ENCODE data around the gene DDX25.

The DDX25 gene

DNA sequence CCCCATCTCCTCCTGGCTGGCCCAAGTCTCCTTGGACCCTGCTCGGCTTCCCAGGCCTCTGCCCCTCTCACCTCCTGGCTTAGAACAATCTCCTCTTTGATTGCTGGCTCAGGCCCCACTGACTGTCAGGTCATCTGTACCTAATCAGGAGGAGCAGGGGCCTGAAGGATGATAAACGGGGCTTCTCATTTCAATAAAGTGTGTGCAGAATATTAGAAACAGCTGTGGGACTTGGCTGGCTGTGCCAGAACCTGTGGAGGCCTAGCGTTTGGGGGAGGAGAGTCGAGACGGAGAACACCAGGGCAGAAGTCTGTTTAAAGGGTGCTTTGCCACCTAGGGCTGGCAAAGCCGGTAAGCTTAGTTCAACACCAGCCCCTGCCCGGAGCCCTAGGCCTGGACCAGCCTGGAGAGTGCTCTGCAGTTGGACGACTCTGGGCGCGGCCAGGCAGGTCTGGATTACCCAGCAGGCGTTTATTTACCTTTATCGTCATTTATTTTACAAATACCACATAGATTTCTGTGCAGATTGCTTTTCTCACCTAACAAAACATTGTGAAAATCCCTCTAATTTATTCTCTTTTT, 31.4 kb downstream of the DDX25 start:
- DNase-seq (ENCODE audit: low spot score): no peak

DNA sequence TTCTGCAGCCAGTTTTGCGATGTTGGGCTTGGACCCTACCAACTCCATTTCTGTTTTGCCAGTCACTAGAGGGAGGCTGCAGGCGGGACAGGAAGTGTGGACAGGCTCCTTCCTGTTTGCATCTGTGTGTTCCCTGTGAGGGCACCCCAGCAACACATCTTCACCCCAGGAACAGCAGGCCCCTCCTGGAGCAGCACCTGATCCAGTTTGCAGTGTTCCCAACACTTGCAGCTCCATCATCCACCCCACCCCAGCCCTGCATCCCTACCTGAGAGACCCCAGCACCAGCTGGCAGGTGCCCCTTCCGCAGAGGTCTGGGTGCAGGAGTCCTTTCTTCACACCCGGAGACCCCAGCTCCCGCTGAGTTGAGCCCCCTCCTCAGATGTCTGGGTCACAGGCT, 34.1 kb downstream of the DDX25 start:
- no peak for DNase-seq (ENCODE audit: low spot score)

DNA sequence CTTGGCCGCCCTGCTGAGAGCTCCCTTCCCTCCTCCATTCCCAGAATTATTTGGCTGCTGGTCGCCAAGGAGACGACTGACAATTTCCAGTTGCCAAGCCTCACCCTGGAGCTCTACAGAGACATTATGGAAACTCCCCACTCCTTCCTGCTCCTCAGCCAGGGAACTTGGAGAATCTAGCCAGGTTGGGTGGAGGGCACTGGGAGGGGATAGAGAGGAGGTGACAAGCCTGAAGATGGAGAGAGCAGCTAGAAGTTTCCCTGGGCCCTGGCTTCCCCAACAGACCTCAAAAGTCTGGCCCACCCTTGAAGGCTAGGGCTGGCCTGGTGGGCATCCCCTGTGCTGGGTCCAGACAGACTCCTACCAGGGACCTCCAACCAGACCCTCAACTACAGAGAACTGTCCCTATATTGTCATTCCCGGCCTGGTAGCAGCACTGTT, 34.8 kb downstream of the DDX25 start:
- peak; percentile 35 for DNase-seq (ENCODE audit: low spot score)

DNA sequence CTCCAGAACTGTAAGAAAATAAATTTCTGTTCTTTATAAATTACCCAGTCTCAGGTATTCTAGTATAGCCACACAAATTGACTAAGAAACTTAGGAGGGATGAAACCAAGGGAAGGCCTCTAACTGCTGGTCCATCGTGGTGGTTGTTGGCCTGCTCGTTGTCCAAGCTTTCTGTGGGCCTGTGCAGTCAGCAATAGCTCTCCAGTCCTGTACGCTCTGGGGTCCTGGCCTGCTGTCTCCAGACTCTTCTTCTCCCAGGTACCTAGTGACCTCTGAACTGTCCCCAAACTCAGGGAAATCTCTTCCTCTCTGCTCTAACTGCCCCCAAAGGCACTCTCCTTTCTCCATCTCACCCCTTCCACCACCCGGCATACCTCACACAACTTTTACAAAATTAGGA, 35.8 kb downstream of the DDX25 start:
- DNase-seq (ENCODE audit: low spot score): no peak

DNA sequence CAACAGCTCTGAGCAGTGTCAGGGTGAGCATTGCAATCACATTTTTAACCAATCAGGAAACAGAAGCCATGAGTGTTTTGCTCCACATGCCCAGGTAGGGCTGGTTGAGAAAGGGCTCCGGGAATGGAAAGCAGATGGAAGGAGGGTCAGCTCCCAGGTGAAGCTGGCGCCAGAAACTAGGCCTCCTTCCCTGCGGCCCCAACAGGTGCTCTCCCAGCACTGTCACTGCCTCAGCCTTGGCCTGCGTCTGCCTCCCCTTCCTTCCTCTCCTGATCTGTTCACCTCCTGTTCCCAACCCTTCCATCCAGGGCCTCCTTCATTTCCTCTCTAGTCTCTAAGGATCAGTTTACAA, 36.9 kb downstream of the DDX25 start:
- no peak for DNase-seq (ENCODE audit: low spot score)

DNA sequence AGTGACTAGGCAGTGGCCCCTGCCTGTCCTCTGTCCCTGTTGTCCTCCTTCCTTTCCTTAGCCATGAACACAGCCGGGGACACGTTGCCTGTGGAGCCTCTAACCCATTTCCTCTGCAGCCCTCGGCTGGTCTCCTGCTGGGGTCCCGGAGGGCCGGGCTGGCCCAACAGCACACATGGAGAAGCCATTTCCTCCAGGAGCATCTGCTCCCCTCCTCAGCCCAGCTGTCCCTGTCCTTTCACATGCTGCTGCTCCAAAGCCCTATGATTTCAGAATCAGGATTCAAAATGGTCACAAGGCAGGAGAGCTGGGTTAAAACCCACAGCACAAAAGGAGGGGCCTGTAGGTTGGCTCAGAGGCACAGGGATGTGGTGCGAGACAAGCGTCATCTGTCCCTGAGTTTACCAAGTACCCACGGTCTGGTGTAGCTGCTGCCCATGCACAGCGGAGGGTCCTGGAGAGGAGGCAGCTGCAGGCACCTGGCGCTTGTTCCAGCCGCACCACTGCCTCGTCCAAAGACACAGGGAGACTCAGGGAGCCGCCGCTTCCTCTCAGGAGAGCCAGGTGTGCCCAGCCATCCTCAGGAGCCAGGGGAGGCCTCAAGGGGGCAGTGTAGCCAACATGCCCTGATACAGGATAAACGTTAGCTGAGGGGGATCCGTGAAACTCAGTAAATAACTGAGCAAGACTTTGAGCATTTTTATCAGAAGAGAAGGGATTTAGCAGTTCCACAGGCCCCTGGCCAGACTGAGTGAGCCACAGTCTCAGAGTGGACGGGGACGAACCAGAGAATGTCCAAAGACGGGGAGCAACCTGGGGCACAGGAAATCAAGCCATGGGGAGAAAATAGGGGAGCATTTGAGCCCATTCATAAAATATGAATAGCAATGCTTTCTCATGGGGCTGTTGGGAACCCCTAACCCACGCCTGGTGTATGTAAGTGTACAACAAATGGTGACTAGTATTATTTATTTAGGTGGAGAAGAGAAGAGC, 37.6 kb downstream of the DDX25 start:
- DNase-seq (ENCODE audit: low spot score): no peak

DNA sequence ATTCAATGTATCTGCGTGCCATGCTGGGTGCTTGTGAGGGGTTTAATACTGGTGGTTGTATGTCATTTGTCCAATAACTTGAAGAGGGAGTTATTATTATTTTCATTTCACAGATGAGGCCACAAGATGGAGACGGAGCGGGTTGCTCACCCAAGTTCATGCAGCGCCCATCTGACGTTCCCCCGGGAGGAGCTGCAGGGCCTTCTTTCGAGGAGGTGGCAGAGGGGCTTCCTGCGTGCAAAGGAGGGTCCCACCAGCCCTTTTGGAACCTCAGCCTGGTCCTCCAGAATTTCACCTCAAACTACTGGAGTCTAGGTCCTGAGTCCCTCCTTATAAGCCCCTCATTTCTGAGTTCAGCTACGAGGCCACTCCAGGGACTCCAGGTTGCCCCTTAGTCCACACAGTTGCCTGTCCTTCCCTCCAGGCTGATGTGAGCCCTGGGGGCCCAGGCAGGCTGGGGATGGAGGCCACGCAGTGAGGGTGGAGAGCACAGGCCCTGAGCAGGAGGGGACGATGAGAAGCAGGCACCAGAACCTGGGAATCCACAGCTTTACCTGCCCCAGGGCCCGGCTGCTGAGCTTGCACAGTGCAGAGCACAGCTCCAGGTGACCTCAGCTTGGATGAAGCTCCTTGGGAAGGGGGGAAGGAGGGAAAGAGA, 38.6 kb downstream of the DDX25 start:
- no peak for DNase-seq (ENCODE audit: low spot score)

DNA sequence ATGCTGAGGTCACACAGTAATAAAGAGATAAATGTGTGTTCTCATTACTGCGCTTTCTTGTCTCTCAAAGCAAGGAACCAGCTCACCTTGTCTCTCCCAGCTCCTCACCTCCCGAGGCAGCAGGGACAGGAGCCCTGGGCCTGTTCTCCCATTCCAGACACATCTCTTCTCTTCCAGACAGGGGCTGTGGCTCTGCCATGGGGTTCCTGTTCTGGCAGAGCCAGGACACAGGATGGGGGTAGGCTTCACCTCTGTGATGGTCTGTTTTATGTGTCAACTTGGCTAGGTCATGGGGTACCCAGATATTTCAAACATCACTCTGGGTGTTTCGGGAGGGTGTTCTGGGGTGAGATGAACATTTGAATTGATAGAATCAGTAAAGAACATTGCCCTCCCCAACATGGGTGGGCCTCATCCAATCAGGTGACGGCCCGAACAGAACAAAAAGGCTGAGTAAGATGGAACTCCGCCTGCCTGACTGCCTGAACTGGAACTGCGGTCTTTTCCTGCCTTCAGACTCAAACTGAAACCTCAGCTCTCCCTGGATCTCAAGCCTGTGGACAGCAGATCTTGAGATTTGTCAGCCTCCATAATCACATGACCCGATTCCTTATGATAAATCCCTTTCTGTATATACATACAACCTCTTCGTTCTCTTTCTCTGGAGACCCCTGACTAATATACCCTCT, 39.5 kb downstream of the DDX25 start:
- DNase-seq (ENCODE audit: low spot score): no peak

DNA sequence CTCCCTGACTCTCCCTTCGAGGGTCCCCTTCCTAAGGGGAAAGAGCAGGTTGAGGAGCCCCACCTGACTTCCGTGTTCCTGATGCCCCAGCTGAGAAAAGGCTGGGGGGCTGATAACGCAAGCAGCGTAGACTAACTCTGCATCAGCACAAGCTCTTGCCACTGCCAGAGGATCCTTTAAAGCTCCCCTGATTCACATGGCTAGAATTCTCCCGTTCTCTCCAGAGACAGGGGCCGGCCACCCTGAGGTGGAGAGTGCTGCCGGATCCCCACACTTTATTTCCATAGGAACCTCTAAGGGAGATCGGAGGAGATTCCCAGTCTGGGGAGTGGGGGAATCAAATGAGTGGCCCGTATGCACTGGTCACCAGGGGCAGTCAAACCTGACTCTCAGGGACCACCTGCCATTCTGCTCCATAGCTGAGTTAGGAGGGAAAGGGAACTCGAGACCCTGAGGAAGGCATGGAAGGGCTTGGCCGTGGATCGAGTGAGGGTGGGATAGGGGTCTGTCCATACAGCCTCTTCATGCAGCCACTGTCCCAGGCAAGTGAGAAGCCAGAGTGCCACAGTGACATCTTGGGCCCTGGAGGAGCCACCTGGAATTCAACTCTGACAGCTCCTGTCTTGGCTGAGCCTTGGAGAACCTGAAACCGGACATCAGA, 40.2 kb downstream of the DDX25 start:
- no peak for DNase-seq (ENCODE audit: low spot score)

DNA sequence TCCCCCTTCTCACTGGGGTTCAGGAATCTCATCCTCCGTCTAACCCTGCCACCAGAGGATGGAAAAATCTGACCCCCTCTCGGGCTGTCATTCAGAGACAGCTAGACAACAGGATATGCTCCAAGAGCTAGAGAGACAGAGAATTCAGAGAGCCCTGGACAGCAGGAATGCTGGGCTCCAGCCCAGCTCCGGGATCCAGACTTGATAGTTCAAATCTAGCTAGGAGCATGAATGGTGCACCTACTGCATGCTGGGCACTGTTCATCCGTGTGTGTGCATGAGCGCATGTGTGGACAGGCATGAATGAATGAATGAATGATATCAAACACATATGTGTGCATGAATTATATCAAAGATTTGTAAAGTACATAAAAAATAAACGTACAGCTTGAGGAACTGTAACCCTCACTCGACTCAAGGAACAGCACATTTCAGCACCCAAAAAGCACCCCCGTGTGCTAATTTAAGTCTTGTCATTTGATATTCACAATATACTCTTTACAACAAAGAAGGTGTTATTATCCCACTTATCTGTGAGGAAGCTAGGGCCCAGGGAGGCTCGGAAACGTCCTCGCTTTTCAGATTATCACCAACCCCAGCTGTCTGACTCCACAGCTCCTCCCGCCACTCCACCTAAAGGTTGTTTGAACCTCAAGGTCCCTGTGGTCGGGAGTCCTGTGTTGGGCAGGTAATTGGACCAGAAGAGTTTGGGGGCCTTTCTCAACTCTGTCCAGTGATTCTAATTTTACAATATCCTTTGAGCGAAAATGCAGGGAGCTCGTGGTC, 40.9 kb downstream of the DDX25 start:
- DNase-seq (ENCODE audit: low spot score): peak; percentile 14

DNA sequence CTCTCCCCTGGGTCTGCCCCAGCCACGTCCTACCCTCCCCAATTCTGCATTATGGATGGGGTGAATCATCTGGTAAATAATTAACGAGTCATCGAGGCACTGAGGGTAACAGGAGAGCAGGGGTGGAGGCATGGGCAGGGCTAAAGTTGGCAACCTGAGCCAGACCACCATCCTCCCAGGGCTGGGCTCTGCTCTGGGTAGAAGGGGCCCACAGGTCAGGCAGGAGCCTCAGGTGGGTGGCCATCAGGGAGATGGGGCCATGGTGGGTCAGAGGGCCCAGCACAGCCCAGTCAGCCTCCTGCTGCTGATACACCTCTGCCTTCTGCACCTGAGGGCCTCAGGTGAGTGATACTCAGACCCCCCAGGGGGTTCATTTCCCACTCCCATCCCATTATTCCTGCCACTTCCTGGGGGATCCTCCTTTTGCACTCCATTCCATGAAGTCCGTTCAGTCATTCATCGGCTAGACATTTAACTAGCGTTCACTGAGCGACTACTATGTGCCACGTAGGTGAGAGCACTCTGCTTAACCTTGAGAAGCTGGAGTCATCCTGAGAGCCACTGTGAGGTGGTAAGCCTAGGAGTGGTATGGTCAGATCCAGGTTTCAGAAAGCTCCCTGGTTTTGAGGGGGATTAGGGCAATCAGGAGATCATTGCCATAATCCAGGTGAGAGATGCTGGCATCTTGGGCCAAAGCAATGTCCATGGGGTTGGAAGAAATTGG, 41.7 kb downstream of the DDX25 start, which contains the start of gene VSIG10L2:
Gene VSIG10L2, plus strand, starts transcription at position 248 of the 724 bp plus-strand sequence. Its CDS starts 12 bp downstream, at position 260.
- DNase-seq (ENCODE audit: low spot score): no peak

DNA sequence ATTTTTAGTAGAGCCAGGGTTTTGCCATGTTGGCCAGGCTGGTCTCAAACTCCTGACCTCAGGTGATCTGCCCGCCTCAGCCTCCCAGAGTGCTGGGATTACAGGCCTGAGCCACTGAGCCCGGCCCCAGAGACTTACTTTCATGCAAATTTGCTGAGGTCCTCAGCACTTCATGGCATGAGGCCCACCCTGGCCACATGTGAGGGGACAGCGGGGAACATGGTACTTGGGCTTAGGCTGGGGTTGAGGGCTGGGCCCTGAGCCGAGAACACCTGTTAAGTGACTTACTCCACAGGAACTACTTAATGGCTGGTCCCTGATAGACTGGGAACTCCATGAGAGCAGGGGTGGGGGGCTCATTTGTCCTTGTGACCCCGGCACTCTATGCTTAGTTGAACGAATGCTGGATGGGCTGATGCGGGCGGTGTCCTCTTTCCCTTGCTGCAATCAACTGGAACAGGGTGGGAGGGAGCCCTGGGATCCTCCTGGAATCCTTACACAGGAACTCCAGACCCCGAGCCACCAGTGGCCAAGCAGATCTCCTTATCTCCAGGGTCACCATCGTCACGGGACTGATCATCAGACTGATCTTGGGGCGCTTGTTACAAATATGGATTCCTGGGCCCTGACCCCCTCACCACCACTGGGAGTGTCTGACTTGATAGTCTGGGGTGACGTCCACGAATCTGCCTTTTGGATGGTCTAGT, 42.6 kb downstream of the DDX25 start:
- DNase-seq (ENCODE audit: low spot score): no peak

DNA sequence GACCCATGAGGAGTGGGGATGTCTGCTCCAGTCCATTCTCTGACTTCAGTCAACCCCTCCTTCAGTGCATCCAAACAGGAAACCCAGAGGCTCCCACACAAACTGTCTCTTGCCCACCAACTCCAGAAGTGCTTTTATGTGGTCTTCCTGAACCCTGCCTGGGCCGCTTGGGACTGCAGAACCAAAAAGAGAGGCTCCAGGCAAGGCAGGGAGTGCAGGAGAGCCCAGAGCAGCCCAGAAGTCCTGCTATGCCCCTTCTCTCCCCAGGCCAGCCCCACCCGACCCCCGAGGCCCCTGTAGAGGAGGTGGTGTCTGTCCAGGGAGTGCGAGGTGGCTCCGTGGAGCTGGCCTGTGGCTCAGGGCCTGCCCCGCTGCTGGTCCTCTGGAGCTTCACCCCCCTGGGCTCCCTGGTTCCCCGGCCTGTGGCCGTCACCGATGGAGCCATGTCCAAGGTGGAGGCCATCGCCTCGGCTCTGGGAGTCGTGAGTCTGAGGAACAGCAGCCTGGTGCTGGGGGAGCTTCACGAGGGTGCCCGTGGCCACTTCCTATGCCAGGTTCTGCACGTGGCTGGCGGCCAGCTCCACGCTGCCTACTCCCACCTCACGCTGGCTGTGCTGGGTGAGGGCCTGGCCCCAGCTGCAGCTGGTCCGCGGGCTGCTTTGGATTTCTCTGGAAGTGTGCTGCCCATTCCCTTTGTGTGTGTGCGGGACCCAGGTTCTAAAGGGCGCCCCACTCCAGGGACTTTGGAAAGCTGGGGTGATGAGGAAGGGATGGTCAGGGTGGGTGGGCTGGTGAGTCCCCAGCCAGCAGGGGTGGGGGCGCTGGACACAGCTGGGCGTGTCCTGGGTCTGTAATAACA, 43.3 kb downstream of the DDX25 start:
- no peak for DNase-seq (ENCODE audit: low spot score)

DNA sequence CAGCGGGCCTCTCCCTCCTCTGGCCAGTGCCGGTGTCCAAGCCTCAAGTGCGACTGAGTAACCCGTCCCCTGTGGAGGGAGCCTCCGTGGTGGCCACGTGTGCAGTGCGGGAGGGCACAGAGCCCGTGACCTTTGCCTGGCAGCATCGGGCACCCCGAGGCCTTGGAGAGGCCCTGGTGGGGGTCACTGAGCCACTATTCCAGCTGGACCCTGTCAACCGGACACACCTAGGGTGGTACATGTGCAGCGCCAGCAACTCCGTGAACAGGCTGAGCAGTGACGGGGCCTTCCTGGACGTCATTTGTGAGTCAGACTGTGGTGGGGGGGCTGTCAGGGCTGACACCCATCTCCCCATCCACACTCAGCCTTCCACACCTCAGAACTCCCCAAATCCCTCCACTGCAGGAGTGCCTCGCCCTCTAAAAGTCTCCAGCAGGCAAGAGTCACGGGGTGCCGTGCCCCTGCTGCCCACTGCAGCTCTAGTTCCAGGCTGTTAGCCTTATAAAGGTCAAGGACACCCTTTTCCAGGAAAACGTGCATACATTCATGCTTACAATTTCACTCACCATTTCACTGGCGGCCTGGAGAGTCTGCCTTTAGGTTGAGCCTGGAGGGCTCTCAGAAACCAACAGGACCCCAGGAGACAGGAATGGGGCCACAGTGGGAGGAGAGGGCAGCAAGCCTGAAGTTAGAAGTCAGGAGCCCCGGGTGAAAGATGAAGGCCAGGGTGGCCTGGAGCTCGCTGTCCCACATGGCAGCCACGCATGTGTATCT, 44.2 kb downstream of the DDX25 start:
- DNase-seq (ENCODE audit: low spot score): no peak

DNA sequence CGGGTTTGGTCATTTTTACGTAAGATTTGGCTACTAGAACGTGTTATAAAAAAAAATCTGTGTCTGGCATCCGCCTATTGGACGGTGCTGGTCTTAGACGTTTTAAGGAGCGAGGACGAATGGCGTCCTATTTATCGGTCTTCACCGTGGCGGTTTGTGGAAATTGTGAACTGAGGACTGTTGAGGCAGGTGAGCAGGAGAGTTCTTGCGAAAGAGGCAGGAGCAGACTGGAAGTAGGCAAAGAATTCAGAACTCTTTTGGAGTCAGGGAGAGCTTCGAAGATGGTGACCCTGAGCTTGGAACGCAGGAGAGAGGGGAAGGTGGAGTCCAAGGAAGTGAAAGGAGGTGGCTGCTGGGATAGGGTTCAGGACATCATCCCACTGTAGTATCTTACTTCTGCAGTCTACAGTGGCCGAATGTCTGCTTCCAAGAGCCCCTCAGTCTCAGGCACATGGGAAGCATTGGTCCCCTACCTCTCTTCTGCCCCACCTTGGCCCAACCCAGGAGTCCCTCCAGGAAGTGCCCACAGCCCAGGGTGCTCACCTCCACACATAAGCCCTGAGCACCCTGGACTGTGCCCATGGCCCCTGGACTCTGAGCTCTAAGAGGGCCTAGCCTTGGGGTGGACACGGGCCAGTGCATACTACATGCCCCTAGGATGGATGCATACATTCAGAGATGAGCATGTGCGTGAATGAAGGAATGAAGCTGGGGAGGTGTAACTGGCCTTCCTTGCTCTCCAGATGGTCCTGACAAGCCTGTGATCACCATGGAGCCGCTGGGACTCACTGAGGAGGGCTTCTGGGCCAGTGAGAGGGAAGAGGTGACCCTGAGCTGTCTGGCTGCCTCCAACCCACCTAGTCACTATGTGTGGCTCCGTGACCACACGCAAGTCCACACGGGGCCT, 45.2 kb downstream of the DDX25 start:
- no peak for DNase-seq (ENCODE audit: low spot score)

DNA sequence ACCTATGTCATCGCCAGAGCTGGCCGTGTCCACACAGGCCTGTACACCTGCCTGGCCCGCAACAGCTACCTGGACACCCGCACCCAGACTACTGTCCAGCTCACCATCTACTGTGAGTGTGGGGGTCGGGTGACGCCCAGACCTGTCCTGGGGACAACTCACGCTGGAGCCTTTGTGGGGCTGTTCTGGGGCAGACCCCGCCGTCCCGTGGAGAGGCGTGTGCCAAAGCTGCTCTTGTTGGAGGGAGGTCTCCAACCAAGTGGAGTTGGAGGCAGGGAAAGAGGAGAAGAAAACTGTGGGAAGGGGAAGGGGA, 45.8 kb downstream of the DDX25 start:
- no peak for DNase-seq (ENCODE audit: low spot score)
